ENCODE measurements around the gene ICA1. TPM values are rescaled to one million over a fixed set of nuclear protein-coding genes. Genes with fewer than 3 reads are reported as not detected.
A peak's percentile ranks its signal among the peaks of the same experiment; 100 is the strongest.

Gene ICA1
- total and polyA plus RNA-seq, 12 donors: 29.5 to 92.1 (median 56.8) TPM

DNA sequence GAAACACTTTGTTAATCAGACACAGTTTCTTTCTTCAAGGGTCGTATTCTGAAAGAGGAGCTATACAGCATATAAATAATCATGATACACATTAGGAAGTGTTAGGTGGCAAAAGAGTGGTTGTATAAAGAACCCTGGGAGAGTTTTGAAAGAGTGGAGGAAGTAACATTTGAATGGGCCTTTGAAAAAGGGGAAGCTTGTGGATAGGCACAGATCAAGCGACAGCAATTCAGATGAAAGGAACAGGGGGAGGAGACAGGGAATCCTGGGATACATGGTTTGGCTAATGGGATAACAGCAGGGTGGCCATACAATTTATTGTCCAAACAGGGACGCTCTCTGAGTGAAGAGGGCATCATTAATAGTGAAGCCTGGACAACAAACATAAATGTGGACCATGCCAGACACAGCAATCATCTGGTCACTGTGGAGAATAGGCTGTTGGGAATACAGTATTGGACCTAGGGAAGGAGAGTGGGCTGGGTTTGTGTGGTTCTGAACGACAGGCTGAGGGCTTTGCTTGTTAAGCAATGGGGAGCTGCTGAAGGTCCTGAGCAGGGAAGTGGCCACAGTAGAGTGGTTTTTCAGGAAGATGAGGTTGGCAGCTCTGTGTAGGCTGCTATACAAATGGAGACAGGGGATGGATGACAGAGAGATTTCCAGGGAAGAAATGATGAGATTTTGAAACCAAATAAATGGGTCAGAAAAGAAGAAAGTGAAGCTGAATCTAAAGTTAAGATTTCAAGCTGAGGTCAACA is 75.9 kb downstream of the ICA1 start:
- H3K4me1 ChIP-seq: peaks cover 0 to 16% (median 10%) of the 10 kb centered on the region in 9 donors
- H3K36me3 ChIP-seq: no peaks in the 10 kb centered on the region
- ATAC-seq: peak in 1 of 8 donors; percentile 11
- intact Hi-C loops (cut with DNase I): no loop called here
- no peaks in the 10 kb centered on the region for H3K9me3 ChIP-seq
- H3K4me3 ChIP-seq: no peak overlapping the region
- 72 to 81% methylated on average over 4 of the region's 4 CpGs for WGBS, 2 donors
- H3K27ac ChIP-seq: no peak overlapping the region
- DNase-seq: no peak
- TF ChIP-seq, protein P1, sequence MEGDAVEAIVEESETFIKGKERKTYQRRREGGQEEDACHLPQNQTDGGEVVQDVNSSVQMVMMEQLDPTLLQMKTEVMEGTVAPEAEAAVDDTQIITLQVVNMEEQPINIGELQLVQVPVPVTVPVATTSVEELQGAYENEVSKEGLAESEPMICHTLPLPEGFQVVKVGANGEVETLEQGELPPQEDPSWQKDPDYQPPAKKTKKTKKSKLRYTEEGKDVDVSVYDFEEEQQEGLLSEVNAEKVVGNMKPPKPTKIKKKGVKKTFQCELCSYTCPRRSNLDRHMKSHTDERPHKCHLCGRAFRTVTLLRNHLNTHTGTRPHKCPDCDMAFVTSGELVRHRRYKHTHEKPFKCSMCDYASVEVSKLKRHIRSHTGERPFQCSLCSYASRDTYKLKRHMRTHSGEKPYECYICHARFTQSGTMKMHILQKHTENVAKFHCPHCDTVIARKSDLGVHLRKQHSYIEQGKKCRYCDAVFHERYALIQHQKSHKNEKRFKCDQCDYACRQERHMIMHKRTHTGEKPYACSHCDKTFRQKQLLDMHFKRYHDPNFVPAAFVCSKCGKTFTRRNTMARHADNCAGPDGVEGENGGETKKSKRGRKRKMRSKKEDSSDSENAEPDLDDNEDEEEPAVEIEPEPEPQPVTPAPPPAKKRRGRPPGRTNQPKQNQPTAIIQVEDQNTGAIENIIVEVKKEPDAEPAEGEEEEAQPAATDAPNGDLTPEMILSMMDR (IDR thresholded peaks at IDR 0.05): no peak
- no peaks in the 10 kb centered on the region for H3K27me3 ChIP-seq

DNA sequence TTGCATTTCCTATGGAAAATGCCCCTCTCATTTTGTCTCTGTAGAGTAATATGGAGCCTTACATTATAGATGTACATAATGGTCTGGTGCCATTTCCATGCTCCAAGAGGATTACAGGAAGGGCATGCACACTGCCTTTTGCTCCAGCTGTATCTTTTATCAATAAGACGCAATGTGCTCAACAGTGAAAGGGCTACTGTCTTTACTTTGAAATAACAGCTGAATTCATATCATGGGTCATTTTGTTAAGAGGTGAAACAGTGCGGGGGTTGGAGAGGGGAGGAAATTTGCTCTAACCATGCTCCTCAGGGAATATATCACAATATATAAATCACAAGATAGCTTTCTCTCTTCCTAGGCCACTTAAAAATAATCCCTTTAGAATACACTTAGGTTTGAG is 77.7 kb downstream of the ICA1 start:
- 76 to 78% methylated on average over 2 of the region's 2 CpGs for WGBS, 2 donors

DNA sequence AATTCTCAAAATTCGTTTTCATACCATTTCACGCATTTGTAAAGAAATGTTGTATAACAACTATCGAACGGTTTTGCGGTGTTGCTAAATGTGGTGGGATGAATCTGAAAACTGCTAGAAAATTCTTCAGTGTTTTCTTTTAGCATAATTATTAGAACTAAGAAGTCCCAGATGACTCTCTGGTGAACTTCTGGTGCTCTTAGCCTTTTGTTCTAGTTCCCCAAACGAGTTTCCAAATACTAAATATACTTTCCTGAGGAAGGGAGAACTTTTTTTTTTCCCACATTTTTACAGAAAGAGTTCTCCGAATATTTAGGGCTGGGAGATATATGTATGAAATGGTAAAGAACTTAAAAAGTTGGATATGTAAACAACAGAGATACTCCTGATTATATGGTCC is 82.5 kb downstream of the ICA1 start:
- Histone ChIP-seq H3K27ac (no peak overlapping the region), H3K4me3 (no peak overlapping the region), H3K27me3 (no peaks in the 10 kb centered on the region), H3K9me3 (no peaks in the 10 kb centered on the region), H3K4me1 (peaks cover 0 to 59% (median 23%) of the 10 kb centered on the region in 9 donors), H3K36me3 (no peaks in the 10 kb centered on the region)
- ATAC-seq (no peak), DNase-seq (no peak)
- intact Hi-C loops (cut with DNase I): no loop called here
- TF ChIP-seq, protein P1 (IDR thresholded peaks at IDR 0.05): no peak
- WGBS, 2 donors: 83 to 86% methylated on average over 7 of the region's 7 CpGs

More for the DNA sequence above, 77.7 kb downstream of the ICA1 start:
- H3K36me3 ChIP-seq: no peaks in the 10 kb centered on the region
- intact Hi-C loops (cut with DNase I): no loop called here
- DNase-seq: no peak
- no peak overlapping the region for H3K4me3 ChIP-seq
- TF ChIP-seq, protein P1 (IDR thresholded peaks at IDR 0.05): no peak
- H3K27me3 ChIP-seq: no peaks in the 10 kb centered on the region
- no peaks in the 10 kb centered on the region for H3K9me3 ChIP-seq
- peaks cover 0 to 24% (median 6%) of the 10 kb centered on the region in 9 donors for H3K4me1 ChIP-seq
- H3K27ac ChIP-seq: no peak overlapping the region
- ATAC-seq: no peak

DNA sequence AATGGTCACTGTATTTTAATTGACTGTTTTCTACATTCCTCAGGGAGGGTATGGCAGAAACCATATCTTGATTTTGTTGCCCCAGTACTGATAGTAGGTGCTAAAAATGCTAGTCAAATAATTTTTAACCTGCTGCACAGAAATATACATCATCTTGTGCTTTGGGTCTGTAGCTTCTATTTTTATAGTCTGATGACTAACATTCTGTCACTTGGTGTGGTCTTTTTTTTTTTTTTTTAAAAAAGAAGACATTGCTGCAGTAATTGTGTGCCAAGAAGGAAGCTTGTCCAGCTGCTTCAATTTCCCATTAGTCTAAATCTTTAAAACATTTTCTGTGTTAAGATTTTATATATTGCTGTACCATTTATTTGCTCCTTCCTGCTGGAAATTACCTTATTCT is 83.6 kb downstream of the ICA1 start:
- TF ChIP-seq, protein P1 (IDR thresholded peaks at IDR 0.05): no peak
- Histone ChIP-seq H3K27me3 (no peaks in the 10 kb centered on the region), H3K9me3 (no peaks in the 10 kb centered on the region), H3K27ac (peak overlapping the region in 1 of 10 donors; percentile 81), H3K36me3 (peaks cover 0 to 5% (median 0%) of the 10 kb centered on the region in 9 donors), H3K4me1 (peaks cover 0 to 68% (median 23%) of the 10 kb centered on the region in 9 donors), H3K4me3 (no peak overlapping the region)
- DNase-seq (no peak), ATAC-seq (peak in 1 of 8 donors; percentile 34)
- intact Hi-C loops (cut with DNase I): no loop called here

All from heart right ventricle (tissue), 16 donors.